Suprapubic skin (tissue), 4 donors: ENCODE data around the gene RNF7. TPM values are rescaled to one million over a fixed set of nuclear protein-coding genes. Genes with fewer than 3 reads are reported as not detected.

Experiments used
- DNase-seq, 2 donors: peaks; one replicate each; pipeline ENCODE4 v3.0.0-alpha.2; 2019; ENCODE audit warnings: low spot score in 2 of 2
- H3K27ac ChIP-seq: fragments of 200-600 bp; sonication (generic); one replicate; pipeline ENCODE4 v1.5.1; 2019
- H3K27me3 ChIP-seq: fragments of 200-600 bp; sonication (generic); one replicate; pipeline ENCODE4 v1.5.1; 2019
- H3K36me3 ChIP-seq: fragments of 200-600 bp; sonication (generic); one replicate; pipeline ENCODE4 v1.5.1; 2019
- H3K4me1 ChIP-seq: fragments of 200-600 bp; sonication (generic); one replicate; pipeline ENCODE4 v1.5.1; 2019
- H3K4me3 ChIP-seq: fragments of 200-600 bp; sonication (generic); one replicate; pipeline ENCODE4 v1.5.1; 2019; ENCODE audit warnings: mild to moderate bottlenecking
- H3K9me3 ChIP-seq: fragments of 200-600 bp; sonication (generic); one replicate; pipeline ENCODE4 v1.5.1; 2019
- EP300 ChIP-seq: sonication (generic); formaldehyde crosslinking; IDR thresholded peaks from one replicate; pipeline ENCODE4 v1.6.1; 2017; ENCODE audit warnings: antibody characterized with exemption
- POLR2A ChIP-seq, 2 donors: fragments of 450-650 bp; IDR thresholded peaks; one replicate each; pipeline ENCODE4 v1.6.1; 2017; ENCODE audit warnings: antibody characterized with exemption in 2 of 2, mild to moderate bottlenecking in 2 of 2, moderate library complexity in 2 of 2
- POLR2AphosphoS5 ChIP-seq, 3 donors: sonication (generic); formaldehyde crosslinking; IDR thresholded peaks; one replicate each; pipeline ENCODE4 v1.6.1; 2017; ENCODE audit warnings: antibody characterized with exemption in 3 of 3
- WGBS: methylation state at CpG from one replicate; pipeline ENCODE4 v1.1.5; 2018; 5-methylcytosine and 5-hydroxymethylcytosine counted together
- total RNA-seq, 4 donors: library from RNA; depleted of rRNA; stranded (reverse); fragments of >200 nt; gene quantifications; one replicate each; pipeline ENCODE4 v1.1.0, GENCODE V29; 2016
- TF ChIP-seq, protein P1 (sequence below), 2 donors: fragments of 200-600 bp in 1 of 2; fragments of 450-650 bp in 1 of 2; sonication (generic) in 1 of 2; IDR thresholded peaks; one replicate each; pipeline ENCODE4 v1.5.1; 2016 to 2019; ENCODE audit warnings: antibody characterized with exemption in 2 of 2, mild to moderate bottlenecking in 1 of 2, moderate library complexity in 1 of 2

Gene RNF7
- total RNA-seq, 4 donors from 2014 or later = 43.9 to 77.3 (median 61.6) TPM

DNA sequence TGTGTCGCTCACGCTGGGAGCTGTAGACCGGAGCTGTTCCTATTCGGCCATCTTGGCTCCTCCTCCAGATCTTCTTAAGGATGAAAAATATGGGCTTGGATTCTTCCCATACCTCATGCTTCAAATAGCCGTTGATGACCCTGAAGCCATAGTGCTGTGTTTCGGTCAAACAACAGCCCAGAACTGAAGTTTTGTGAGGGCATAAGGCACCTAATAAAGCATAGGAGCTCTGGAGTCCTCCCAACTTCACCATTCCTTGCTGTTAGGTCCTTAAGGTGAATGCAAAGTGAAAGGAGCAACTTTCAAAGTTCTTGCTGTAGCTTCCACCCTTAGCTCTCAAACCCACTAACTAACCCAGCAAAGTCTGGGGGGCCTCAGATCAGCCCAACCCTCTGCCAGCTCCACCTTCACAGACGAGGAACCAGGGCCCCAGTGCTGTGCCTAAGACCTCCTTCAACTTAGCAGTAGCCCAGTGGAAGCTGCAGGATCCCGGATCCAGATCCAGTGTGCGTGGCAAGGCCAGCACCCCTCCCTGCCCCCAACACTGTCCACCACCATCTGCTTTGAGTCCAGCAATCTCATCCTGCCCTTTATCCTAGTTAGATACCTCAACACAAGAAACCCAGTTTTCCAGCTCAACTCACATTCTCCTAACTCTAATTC, 25.1 kb downstream of the RNF7 start, which contains the start of gene GRK7:
GRK7 (plus strand) TSS at position 321 of the 663 bp plus-strand sequence. CDS start 14,877 bp downstream, outside the sequence.
- H3K4me1 ChIP-seq = no peaks in the 10 kb centered on the region
- H3K4me3 ChIP-seq = no peak within 1 kb of the TSS
- no peaks in the 10 kb centered on the region for H3K9me3 ChIP-seq
- TF ChIP-seq, protein P1, sequence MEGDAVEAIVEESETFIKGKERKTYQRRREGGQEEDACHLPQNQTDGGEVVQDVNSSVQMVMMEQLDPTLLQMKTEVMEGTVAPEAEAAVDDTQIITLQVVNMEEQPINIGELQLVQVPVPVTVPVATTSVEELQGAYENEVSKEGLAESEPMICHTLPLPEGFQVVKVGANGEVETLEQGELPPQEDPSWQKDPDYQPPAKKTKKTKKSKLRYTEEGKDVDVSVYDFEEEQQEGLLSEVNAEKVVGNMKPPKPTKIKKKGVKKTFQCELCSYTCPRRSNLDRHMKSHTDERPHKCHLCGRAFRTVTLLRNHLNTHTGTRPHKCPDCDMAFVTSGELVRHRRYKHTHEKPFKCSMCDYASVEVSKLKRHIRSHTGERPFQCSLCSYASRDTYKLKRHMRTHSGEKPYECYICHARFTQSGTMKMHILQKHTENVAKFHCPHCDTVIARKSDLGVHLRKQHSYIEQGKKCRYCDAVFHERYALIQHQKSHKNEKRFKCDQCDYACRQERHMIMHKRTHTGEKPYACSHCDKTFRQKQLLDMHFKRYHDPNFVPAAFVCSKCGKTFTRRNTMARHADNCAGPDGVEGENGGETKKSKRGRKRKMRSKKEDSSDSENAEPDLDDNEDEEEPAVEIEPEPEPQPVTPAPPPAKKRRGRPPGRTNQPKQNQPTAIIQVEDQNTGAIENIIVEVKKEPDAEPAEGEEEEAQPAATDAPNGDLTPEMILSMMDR (IDR thresholded peaks at IDR 0.05) = no peak
- TF ChIP-seq POLR2AphosphoS5 (IDR thresholded peaks at IDR 0.05) = no peak
- no peak for TF ChIP-seq EP300
- no peak for TF ChIP-seq POLR2A (IDR thresholded peaks at IDR 0.05)
- H3K27ac ChIP-seq = no peak within 1 kb of the TSS
- 96% methylated on average over 7 of the region's 9 CpGs for WGBS
- DNase-seq = no peak
- H3K36me3 ChIP-seq = no peaks in the 10 kb centered on the region
- H3K27me3 ChIP-seq = no peaks in the 10 kb centered on the region

DNA sequence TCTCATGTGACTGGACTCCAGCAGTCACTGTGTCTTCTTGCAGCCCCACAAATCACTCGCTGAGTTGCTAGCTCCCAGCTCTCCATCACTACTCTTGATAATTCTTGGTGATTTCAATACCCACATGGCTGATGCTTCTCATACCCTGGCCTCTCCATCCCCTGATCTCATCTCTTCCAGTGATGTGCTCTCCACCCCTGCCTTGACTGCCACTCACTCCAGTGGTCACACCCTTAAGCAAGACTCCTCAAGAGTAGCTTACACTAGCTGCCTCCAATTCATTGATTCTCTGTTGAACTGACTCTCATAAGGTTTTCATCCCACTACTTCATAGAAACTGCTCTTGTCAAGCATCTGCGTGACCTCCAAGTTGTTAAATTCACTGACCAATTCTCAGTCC, 25.9 kb downstream of the RNF7 start:
- no peaks in the 10 kb centered on the region for H3K27me3 ChIP-seq
- no peak for DNase-seq
- H3K9me3 ChIP-seq = no peaks in the 10 kb centered on the region
- H3K27ac ChIP-seq = no peak overlapping the region
- no peaks in the 10 kb centered on the region for H3K36me3 ChIP-seq
- H3K4me1 ChIP-seq = no peaks in the 10 kb centered on the region
- no peak for TF ChIP-seq EP300
- no peak for TF ChIP-seq POLR2A (IDR thresholded peaks at IDR 0.05)
- no peak for TF ChIP-seq POLR2AphosphoS5 (IDR thresholded peaks at IDR 0.05)
- TF ChIP-seq, protein P1 (IDR thresholded peaks at IDR 0.05) = no peak
- no peak overlapping the region for H3K4me3 ChIP-seq
- WGBS = 97% methylated on average over 2 of the region's 2 CpGs

DNA sequence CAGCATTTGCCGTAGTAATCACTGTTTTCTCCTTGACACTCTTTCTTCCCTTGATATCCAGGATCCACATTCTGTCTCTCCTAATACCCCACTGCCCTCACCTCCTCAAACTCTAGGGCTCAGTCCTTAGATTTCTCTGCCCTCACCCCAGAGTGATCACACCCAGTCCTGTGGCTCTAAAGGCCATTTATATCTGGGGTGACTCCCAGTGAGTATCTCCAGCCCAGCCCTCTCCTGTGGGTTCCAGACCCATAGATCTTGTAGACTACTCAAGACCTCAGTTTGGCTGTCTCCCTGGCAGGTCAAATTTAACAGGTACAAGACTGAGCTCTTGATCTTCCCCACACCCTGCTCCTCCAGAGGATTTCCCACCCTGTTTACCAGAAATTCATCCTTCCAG, 26.4 kb downstream of the RNF7 start:
- Histone ChIP-seq H3K9me3 (no peaks in the 10 kb centered on the region), H3K4me3 (no peak overlapping the region), H3K36me3 (no peaks in the 10 kb centered on the region), H3K27me3 (no peaks in the 10 kb centered on the region), H3K27ac (no peak overlapping the region), H3K4me1 (no peaks in the 10 kb centered on the region)
- WGBS = 91% methylated on average over 1 of the region's 1 CpG
- TF ChIP-seq EP300 = no peak
- TF ChIP-seq POLR2A (IDR thresholded peaks at IDR 0.05) = no peak
- TF ChIP-seq POLR2AphosphoS5 (IDR thresholded peaks at IDR 0.05) = no peak
- TF ChIP-seq, protein P1 (IDR thresholded peaks at IDR 0.05) = no peak
- DNase-seq = no peak

DNA sequence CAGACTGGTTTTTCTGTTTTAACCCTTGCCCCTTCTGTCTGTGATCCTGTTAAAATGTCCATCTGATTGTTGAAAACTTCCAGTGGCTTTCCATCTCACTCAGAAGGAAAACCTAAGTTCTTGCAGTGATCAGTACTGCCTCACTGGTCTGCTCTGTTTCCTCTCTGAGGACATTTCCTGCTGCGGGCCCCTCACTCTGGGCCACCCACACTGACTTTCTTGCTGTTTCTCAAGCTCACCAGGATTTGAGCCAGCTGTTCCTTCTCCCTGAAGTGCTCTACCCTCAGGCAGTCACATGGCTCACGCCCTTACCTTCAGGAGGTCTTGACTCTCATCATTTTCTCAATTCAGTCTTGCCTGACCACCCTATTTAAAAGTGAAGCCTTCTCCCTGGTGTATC, 26.9 kb downstream of the RNF7 start:
- Histone ChIP-seq H3K27me3 (no peaks in the 10 kb centered on the region), H3K9me3 (no peaks in the 10 kb centered on the region), H3K27ac (no peak overlapping the region), H3K36me3 (no peaks in the 10 kb centered on the region), H3K4me3 (no peak overlapping the region), H3K4me1 (no peaks in the 10 kb centered on the region)
- WGBS = 81% methylated on average over 2 of the region's 2 CpGs
- DNase-seq = no peak
- TF ChIP-seq POLR2A (IDR thresholded peaks at IDR 0.05) (no peak), POLR2AphosphoS5 (IDR thresholded peaks at IDR 0.05) (no peak), EP300 (no peak)
- TF ChIP-seq, protein P1 (IDR thresholded peaks at IDR 0.05) = no peak

DNA sequence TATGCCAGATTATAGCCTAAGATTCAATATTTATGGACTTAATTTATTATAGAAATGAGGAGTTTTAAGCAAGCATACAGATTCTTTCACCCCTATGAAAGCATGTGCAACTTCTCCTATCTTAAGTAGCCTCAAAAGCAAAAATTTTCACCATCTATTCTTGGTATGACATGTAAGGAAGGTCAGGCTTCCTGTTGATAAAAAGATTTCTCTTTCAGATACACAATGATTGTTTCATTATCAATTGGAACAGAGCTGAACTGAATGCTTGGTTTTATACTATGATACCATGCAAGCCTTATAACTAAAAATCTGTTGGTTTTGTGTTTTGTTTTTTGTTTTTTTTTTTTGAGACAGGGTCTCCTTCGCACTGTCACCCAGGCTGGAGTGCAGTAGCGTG, 29.0 kb downstream of the RNF7 start:
- Histone ChIP-seq H3K4me1 (no peaks in the 10 kb centered on the region), H3K36me3 (no peaks in the 10 kb centered on the region), H3K9me3 (no peaks in the 10 kb centered on the region), H3K27me3 (no peaks in the 10 kb centered on the region), H3K27ac (no peak overlapping the region), H3K4me3 (no peak overlapping the region)
- DNase-seq = no peak
- WGBS = 83% methylated on average over 2 of the region's 2 CpGs
- TF ChIP-seq POLR2A (IDR thresholded peaks at IDR 0.05) (no peak), EP300 (no peak), POLR2AphosphoS5 (IDR thresholded peaks at IDR 0.05) (no peak)
- TF ChIP-seq, protein P1 (IDR thresholded peaks at IDR 0.05) = no peak
